ENCODE data around the gene TM7SF2.

Gene TM7SF2

DNA sequence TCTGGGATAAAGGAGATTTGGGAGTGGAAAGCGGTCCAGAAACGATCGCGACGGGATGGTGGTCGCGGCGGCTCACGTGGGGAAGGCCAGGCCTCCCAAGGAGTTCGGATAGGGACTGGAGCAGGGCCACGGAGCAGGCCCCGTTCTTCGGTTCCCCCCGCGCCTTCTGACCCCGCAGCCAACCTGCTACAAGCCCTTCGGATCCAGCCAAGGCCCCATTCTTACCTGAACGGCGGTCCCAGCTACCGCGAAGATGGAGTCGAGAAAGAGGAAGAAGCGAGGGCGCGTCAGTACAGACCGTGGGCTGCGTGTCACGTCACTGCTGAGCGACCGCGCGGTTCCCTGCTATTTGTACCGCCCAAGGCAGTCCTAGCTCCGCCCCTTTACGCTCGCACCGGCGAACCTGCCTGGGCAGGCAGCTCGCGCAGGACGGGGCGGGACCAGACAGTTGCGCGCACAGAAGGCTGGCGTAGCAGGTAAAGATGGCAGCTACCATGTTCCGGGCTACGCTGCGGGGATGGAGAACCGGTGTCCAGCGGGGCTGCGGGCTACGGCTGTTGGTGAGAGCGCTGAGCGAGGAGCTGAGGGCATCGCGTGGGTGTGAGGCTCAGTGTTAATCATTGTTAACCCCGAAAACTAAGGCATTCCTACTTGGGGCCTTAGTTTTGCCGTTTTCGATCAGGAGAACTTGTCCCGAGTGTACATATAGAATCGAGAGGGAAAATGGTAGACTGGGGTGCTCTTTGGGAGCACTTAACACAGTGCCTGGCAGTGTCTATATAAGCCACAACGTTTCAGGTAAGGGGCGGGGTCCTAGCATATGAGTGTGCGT is 10.4 kb downstream of the TM7SF2 start, which contains the start of the genes FAU and MRPL49:
FAU (minus strand) TSS at position 270 of the 832 bp plus-strand sequence. CDS start 321 bp downstream, outside the sequence.
MRPL49 (plus strand) TSS at position 457 of the 832 bp plus-strand sequence; CDS start at position 483, 26 bp downstream.
- Histone ChIP-seq H3K4me2 (ENCODE audit: low read length) (peak within 1 kb of the TSS; percentile 75), H3K27me3 (ENCODE audit: insufficient read depth, low read length) (no peaks in the 10 kb centered on the region), H3K27ac (ENCODE audit: low read depth, low read length, poor library complexity, severe bottlenecking) (peak within 1 kb of the TSS; percentile 72), H3K4me1 (ENCODE audit: insufficient read depth, low read length, severe bottlenecking) (peaks cover 36% of the 10 kb centered on the region), H3K9me3 (ENCODE audit: low read length) (no peaks in the 10 kb centered on the region), H4K20me1 (ENCODE audit: insufficient read depth, low read length) (no peaks in the 10 kb centered on the region), H3K79me2 (ENCODE audit: insufficient read depth, low read length) (peaks cover 19% of the 10 kb centered on the region), H2AFZ (ENCODE audit: low read length) (no peak within 1 kb of the TSS), H3K9me2 (ENCODE audit: low read depth, low read length) (no peaks in the 10 kb centered on the region), H3K4me3 (ENCODE audit: low read depth, low read length, poor library complexity, severe bottlenecking) (peak within 1 kb of the TSS; percentile 87), H3K36me3 (ENCODE audit: insufficient read depth, low read length) (peaks cover 73% of the 10 kb centered on the region), H3K9ac (ENCODE audit: low read length) (peak within 1 kb of the TSS; percentile 96), H3F3A (ENCODE audit: insufficient read depth, low read length) (peaks cover 14% of the 10 kb centered on the region; the same call in 1 of the 2 replicates)
- TF ChIP-seq, protein P1, sequence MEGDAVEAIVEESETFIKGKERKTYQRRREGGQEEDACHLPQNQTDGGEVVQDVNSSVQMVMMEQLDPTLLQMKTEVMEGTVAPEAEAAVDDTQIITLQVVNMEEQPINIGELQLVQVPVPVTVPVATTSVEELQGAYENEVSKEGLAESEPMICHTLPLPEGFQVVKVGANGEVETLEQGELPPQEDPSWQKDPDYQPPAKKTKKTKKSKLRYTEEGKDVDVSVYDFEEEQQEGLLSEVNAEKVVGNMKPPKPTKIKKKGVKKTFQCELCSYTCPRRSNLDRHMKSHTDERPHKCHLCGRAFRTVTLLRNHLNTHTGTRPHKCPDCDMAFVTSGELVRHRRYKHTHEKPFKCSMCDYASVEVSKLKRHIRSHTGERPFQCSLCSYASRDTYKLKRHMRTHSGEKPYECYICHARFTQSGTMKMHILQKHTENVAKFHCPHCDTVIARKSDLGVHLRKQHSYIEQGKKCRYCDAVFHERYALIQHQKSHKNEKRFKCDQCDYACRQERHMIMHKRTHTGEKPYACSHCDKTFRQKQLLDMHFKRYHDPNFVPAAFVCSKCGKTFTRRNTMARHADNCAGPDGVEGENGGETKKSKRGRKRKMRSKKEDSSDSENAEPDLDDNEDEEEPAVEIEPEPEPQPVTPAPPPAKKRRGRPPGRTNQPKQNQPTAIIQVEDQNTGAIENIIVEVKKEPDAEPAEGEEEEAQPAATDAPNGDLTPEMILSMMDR (IDR thresholded peaks at IDR 0.05; ENCODE audit: low read length) = no peak
- TF ChIP-seq EZH2 (IDR thresholded peaks at IDR 0.05; ENCODE audit: borderline replicate concordance, low read length) = no peak

DNA sequence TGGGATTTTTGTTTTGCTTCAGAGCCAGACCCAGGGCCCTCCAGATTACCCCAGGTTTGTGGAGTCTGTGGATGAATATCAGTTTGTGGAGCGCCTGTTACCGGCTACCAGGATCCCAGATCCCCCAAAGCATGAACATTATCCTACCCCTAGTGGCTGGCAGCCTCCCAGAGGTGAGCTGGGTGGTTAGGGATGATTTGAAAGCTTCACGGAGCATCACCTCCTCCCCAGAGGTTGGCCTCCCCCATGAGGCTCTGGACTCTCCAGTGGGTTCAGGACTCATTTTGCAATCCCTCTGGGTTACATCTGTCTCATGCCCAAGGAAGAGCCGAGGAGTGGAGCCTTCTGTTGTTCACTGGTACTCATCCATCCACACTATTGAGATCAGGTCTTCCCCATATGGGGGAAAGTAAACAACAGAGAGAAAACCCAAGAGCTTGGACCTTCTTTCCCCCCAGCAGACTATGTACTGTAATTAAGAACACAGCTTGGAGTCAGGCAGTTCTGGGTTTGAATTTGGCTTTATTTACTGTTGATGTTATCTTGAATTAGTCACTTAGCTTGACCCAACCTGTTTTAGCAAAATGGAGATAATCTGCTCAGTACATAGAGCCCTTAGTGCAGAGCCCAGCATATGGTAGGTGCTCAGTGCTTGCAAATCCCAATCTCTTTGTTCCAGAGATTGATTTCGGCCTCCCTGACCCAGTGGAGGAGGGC is 13.0 kb downstream of the TM7SF2 start:
- Histone ChIP-seq H3K4me3 (ENCODE audit: low read depth, low read length, poor library complexity, severe bottlenecking) (no peak overlapping the region), H3F3A (ENCODE audit: insufficient read depth, low read length) (peaks cover 23% of the 10 kb centered on the region; the same call in 1 of the 2 replicates), H3K36me3 (ENCODE audit: insufficient read depth, low read length) (peaks cover 81% of the 10 kb centered on the region), H3K4me2 (ENCODE audit: low read length) (no peak overlapping the region), H3K79me2 (ENCODE audit: insufficient read depth, low read length) (peaks cover 19% of the 10 kb centered on the region), H3K9me2 (ENCODE audit: low read depth, low read length) (no peaks in the 10 kb centered on the region), H3K27me3 (ENCODE audit: insufficient read depth, low read length) (no peaks in the 10 kb centered on the region), H3K27ac (ENCODE audit: low read depth, low read length, poor library complexity, severe bottlenecking) (peak overlapping the region; percentile 11), H3K4me1 (ENCODE audit: insufficient read depth, low read length, severe bottlenecking) (peaks cover 31% of the 10 kb centered on the region), H3K9ac (ENCODE audit: low read length) (no peak overlapping the region), H3K9me3 (ENCODE audit: low read length) (no peaks in the 10 kb centered on the region), H2AFZ (ENCODE audit: low read length) (no peak overlapping the region), H4K20me1 (ENCODE audit: insufficient read depth, low read length) (no peaks in the 10 kb centered on the region)
- TF ChIP-seq EZH2 (IDR thresholded peaks at IDR 0.05; ENCODE audit: borderline replicate concordance, low read length) = no peak
- TF ChIP-seq, protein P1 (IDR thresholded peaks at IDR 0.05; ENCODE audit: low read length) = no peak

DNA sequence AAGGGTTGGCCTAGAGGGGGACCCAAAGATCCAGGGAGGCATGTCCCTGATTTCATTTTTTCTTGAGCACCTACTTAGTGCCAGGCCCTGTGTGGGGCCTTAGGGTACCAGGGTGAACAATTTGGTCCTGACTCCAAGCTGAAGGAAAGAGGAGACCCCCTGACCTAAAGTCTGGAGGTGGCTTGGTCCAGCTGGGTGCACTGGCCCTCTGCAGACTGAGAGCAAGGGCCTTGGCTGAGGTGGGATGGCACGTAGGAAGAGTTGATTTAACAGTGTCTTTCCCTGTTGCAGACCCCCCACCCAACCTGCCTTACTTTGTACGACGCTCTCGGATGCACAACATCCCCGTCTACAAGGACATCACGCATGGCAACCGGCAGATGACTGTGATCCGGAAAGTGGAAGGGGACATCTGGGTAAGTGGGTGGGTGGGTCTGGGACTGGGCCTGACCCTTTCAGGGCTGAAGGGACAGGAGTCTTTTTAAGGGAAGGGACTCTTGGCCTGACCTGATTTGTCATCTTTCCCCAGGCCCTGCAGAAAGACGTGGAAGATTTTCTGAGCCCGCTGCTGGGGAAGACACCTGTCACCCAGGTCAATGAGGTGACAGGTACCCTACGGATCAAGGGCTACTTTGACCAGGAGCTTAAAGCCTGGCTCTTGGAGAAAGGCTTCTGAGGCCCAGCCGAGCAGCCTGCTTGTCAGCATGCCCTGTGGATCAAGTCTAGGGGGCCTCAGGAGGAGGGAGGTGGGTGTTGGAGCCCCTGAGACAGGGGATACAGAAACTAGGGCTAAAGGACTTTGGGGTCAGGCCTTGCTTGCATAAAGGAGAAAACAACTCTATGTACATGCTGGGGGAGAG is 13.8 kb downstream of the TM7SF2 start:
- H3K4me3 ChIP-seq (ENCODE audit: low read depth, low read length, poor library complexity, severe bottlenecking) = no peak overlapping the region
- no peak overlapping the region for H2AFZ ChIP-seq (ENCODE audit: low read length)
- no peaks in the 10 kb centered on the region for H3K9me3 ChIP-seq (ENCODE audit: low read length)
- H3K4me1 ChIP-seq (ENCODE audit: insufficient read depth, low read length, severe bottlenecking) = peaks cover 29% of the 10 kb centered on the region
- H3K36me3 ChIP-seq (ENCODE audit: insufficient read depth, low read length) = peaks cover 81% of the 10 kb centered on the region
- H3K9ac ChIP-seq (ENCODE audit: low read length) = no peak overlapping the region
- TF ChIP-seq, protein P1 (IDR thresholded peaks at IDR 0.05; ENCODE audit: low read length) = no peak
- TF ChIP-seq EZH2 (IDR thresholded peaks at IDR 0.05; ENCODE audit: borderline replicate concordance, low read length) = no peak
- H4K20me1 ChIP-seq (ENCODE audit: insufficient read depth, low read length) = no peaks in the 10 kb centered on the region
- peaks cover 19% of the 10 kb centered on the region for H3K79me2 ChIP-seq (ENCODE audit: insufficient read depth, low read length)
- no peak overlapping the region for H3K4me2 ChIP-seq (ENCODE audit: low read length)
- H3F3A ChIP-seq (ENCODE audit: insufficient read depth, low read length) = peaks cover 23% of the 10 kb centered on the region; the same call in 1 of the 2 replicates
- H3K9me2 ChIP-seq (ENCODE audit: low read depth, low read length) = no peaks in the 10 kb centered on the region
- no peak overlapping the region for H3K27ac ChIP-seq (ENCODE audit: low read depth, low read length, poor library complexity, severe bottlenecking)
- H3K27me3 ChIP-seq (ENCODE audit: insufficient read depth, low read length) = no peaks in the 10 kb centered on the region

All from OCI-LY1 (cell line).